HUES64 (cell line): ENCODE data around the gene ZNF438.

Experiments used
- H3K27ac ChIP-seq: 2 replicates; pipeline ENCODE4 v1.7.0; 2013; ENCODE audit warnings: low read depth, low read length, inconsistent platforms
- H3K27me3 ChIP-seq: 2 replicates; pipeline ENCODE4 v1.6.1; 2013; ENCODE audit warnings: mild to moderate bottlenecking, low read length; ENCODE audit not compliant: insufficient read depth
- H3K36me3 ChIP-seq: 2 replicates; pipeline ENCODE4 v1.6.1; 2013; ENCODE audit warnings: mild to moderate bottlenecking, low read length; ENCODE audit not compliant: insufficient read depth
- H3K4me1 ChIP-seq: 2 replicates; pipeline ENCODE4 v1.6.1; 2013; ENCODE audit warnings: mild to moderate bottlenecking, low read length, moderate library complexity; ENCODE audit not compliant: insufficient read depth
- H3K4me3 ChIP-seq: 2 replicates; pipeline ENCODE4 v1.5.1; 2013; ENCODE audit warnings: mild to moderate bottlenecking, low read length, moderate library complexity
- H3K9ac ChIP-seq: 2 replicates; pipeline ENCODE4 v1.6.1; 2013; ENCODE audit warnings: mild to moderate bottlenecking, low read depth, low read length
- H3K9me3 ChIP-seq: 2 replicates; pipeline ENCODE4 v1.6.1; 2013; ENCODE audit warnings: low read depth, low read length; ENCODE audit not compliant: insufficient read depth
- WGBS: fragments of 150-250, 120-280 bp; methylation state at CpG from one replicate; pipeline ENCODE4 v1.1.7; 2013; ENCODE audit warnings: missing lambda C conversion rate; 5-methylcytosine and 5-hydroxymethylcytosine counted together

Gene ZNF438

GRCh38 chr10:31011017-31011664 is 20.5 kb downstream of the ZNF438 start:
- H3K27me3 ChIP-seq: no peaks in the 10 kb centered on the region
- H3K4me3 ChIP-seq: no peak overlapping the region
- H3K9ac ChIP-seq: no peak overlapping the region
- no peaks in the 10 kb centered on the region for H3K36me3 ChIP-seq
- no peaks in the 10 kb centered on the region for H3K4me1 ChIP-seq
- WGBS: 93% methylated on average over 8 of the region's 8 CpGs
- no peaks in the 10 kb centered on the region for H3K9me3 ChIP-seq
- no peak overlapping the region for H3K27ac ChIP-seq

DNA sequence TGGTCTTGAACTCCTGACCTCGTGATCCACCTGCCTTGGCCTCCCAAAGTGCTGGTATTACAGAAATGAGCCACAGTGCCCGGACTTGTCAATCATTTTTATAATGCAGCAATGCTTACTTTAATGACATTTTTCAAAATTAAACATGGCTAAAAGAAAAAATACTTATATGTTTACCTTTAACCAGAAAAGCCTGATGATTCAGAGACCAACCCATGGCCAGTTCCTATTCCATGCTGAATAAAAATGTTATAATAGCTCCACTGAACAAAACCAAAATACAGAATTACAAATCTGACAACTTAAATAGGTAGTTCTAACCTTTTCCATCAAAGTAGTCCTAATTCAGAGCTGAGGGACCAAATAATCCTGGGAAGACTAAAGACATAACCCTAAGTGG is 21.6 kb downstream of the ZNF438 start:
- H3K27me3 ChIP-seq: no peaks in the 10 kb centered on the region
- WGBS: 93% methylated on average over 2 of the region's 2 CpGs

GRCh38 chr10:31005895-31006294 is 25.8 kb downstream of the ZNF438 start:
- Histone ChIP-seq H3K9ac (no peak overlapping the region), H3K27me3 (no peaks in the 10 kb centered on the region), H3K4me1 (no peaks in the 10 kb centered on the region), H3K4me3 (no peak overlapping the region), H3K36me3 (no peaks in the 10 kb centered on the region), H3K27ac (no peak overlapping the region), H3K9me3 (no peaks in the 10 kb centered on the region)
- 83% methylated on average over 1 of the region's 1 CpG for WGBS

More for the DNA sequence above, 21.6 kb downstream of the ZNF438 start:
- Histone ChIP-seq H3K27ac (no peak overlapping the region), H3K9me3 (no peaks in the 10 kb centered on the region), H3K4me3 (no peak overlapping the region), H3K9ac (no peak overlapping the region), H3K4me1 (no peaks in the 10 kb centered on the region), H3K36me3 (no peaks in the 10 kb centered on the region)

- H3K27me3 ChIP-seq: no peaks in the 10 kb centered on the region
- H3K9ac ChIP-seq: no peak overlapping the region
- H3K4me1 ChIP-seq: no peaks in the 10 kb centered on the region
- no peaks in the 10 kb centered on the region for H3K36me3 ChIP-seq
- no peaks in the 10 kb centered on the region for H3K9me3 ChIP-seq
- 97% methylated on average over 3 of the region's 3 CpGs for WGBS
- no peak overlapping the region for H3K27ac ChIP-seq
- no peak overlapping the region for H3K4me3 ChIP-seq
These were observed 27.0 kb downstream of the ZNF438 start for GRCh38 chr10:31004611-31005193.

GRCh38 chr10:31001740-31002139 is 29.9 kb downstream of the ZNF438 start:
- no peaks in the 10 kb centered on the region for H3K4me1 ChIP-seq
- no peak overlapping the region for H3K27ac ChIP-seq
- no peaks in the 10 kb centered on the region for H3K27me3 ChIP-seq
- no peak overlapping the region for H3K4me3 ChIP-seq
- no peaks in the 10 kb centered on the region for H3K36me3 ChIP-seq
- H3K9ac ChIP-seq: no peak overlapping the region
- WGBS: 84% methylated on average over 2 of the region's 2 CpGs
- H3K9me3 ChIP-seq: no peaks in the 10 kb centered on the region

- Histone ChIP-seq H3K27me3 (no peaks in the 10 kb centered on the region), H3K4me1 (peaks cover 3% of the 10 kb centered on the region; the same call in 1 of the 2 replicates), H3K9me3 (peaks cover under 1% of the 10 kb centered on the region; the same call in 1 of the 2 replicates), H3K4me3 (no peak overlapping the region), H3K36me3 (no peaks in the 10 kb centered on the region), H3K27ac (no peak overlapping the region), H3K9ac (no peak overlapping the region)
- WGBS: 89% methylated on average over 2 of the region's 2 CpGs
These were observed 30.8 kb downstream of the ZNF438 start for GRCh38 chr10:31000867-31001266.

GRCh38 chr10:31000071-31000782 is 31.4 kb downstream of the ZNF438 start:
- H3K9me3 ChIP-seq: peaks cover 7% of the 10 kb centered on the region; the same call in 1 of the 2 replicates
- H3K27ac ChIP-seq: no peak overlapping the region
- H3K4me1 ChIP-seq: peaks cover 3% of the 10 kb centered on the region; the same call in 1 of the 2 replicates
- no peak overlapping the region for H3K4me3 ChIP-seq
- no peak overlapping the region for H3K9ac ChIP-seq
- 85% methylated on average over 3 of the region's 3 CpGs for WGBS
- no peaks in the 10 kb centered on the region for H3K36me3 ChIP-seq
- no peaks in the 10 kb centered on the region for H3K27me3 ChIP-seq

GRCh38 chr10:30999070-30999712 is 32.5 kb downstream of the ZNF438 start:
- H3K36me3 ChIP-seq: no peaks in the 10 kb centered on the region
- no peaks in the 10 kb centered on the region for H3K27me3 ChIP-seq
- no peak overlapping the region for H3K9ac ChIP-seq
- WGBS: 92% methylated on average over 2 of the region's 3 CpGs
- H3K27ac ChIP-seq: no peak overlapping the region
- peaks cover 17% of the 10 kb centered on the region for H3K9me3 ChIP-seq
- peaks cover 3% of the 10 kb centered on the region; the same call in 1 of the 2 replicates for H3K4me1 ChIP-seq
- H3K4me3 ChIP-seq: no peak overlapping the region

DNA sequence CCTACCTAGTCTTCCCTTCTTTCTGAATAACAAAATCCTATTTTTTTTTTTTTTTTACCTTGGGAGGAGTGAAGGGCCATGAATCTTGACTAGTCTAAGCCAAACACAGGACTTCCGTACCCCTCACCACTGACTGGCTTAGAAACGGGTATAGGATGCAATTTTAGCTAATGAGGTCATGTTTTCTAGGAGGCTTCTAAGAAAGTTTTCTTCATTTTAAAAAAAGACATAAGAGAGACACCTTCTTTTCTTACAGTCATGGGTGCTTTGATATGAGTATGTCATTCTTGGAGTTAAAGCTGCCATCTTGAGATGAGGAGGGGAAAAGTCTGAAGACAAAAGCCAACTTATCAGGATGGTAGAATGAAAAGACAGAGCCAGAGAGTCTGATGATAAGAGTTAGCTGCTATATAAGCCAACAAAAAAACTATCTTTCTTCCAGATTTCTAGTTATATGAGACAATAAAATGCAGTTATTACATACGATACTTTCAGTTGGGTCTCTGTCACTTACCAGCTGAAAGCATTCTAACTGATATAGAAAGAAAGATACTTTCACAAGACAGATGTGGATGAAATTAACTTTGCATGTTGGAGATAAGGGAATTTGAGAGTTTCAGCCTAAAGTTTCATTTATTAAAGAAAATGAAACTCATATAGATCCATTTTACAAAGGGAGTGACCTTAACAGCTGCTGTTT is 34.0 kb downstream of the ZNF438 start:
- peaks cover 26% of the 10 kb centered on the region for H3K9me3 ChIP-seq
- no peaks in the 10 kb centered on the region for H3K27me3 ChIP-seq
- H3K4me3 ChIP-seq: no peak overlapping the region
- no peak overlapping the region for H3K9ac ChIP-seq
- no peaks in the 10 kb centered on the region for H3K36me3 ChIP-seq
- peaks cover 3% of the 10 kb centered on the region; the same call in 1 of the 2 replicates for H3K4me1 ChIP-seq
- WGBS: 100% methylated on average over 2 of the region's 3 CpGs
- H3K27ac ChIP-seq: no peak overlapping the region

DNA sequence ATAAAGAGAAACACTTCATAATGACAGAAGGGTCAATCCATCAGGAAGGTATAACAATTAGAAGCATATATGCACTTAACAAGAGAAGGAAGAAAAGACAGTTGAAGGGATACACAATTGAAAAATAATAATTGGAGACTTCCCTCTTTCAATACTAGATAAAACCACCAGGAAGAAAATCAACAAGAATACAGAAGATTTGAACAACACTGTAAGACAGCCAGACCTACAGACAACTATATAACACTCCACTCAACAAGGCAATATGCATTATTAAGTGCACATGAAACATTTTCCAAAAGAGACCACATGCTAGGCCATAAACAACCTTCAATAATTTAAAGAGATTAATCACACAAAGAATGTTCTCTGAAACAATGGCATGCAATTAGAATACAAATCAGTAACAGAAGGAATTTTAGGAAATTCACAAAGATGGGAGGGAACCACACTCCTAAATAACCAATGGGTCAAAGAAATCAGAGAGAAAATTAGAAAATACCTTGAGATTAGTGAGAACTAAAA is 35.1 kb downstream of the ZNF438 start:
- Histone ChIP-seq H3K36me3 (no peaks in the 10 kb centered on the region), H3K27me3 (no peaks in the 10 kb centered on the region), H3K4me1 (peaks cover 3% of the 10 kb centered on the region; the same call in 1 of the 2 replicates), H3K4me3 (no peak overlapping the region), H3K27ac (no peak overlapping the region), H3K9ac (no peak overlapping the region), H3K9me3 (peaks cover 26% of the 10 kb centered on the region)
